HL-60 (cell line): ENCODE measurements around the gene FMN1.

Source experiments
- DNase-seq, 2 experiments: peaks; one replicate each; pipeline ENCODE4 v3.0.0-alpha.2; 2010 to 2020; ENCODE audit warnings: low read depth in 1 of 2, low spot score in 1 of 2
- H3K27ac ChIP-seq: fragments of 250-450 bp; sonication (Bioruptor Pico); replicated peaks from 2 replicates; pipeline ENCODE4 v1.5.1; 2020; ENCODE audit warnings: mild to moderate bottlenecking, moderate library complexity
- H3K27me3 ChIP-seq: fragments of 250-450 bp; sonication (Bioruptor Pico); 2 replicates; pipeline ENCODE4 v1.5.1; 2021; ENCODE audit warnings: mild to moderate bottlenecking, moderate library complexity; ENCODE audit not compliant: insufficient read depth, poor library complexity, severe bottlenecking
- H3K4me3 ChIP-seq: replicated peaks from 2 replicates; pipeline ENCODE4 v1.5.1; 2011; ENCODE audit warnings: mild to moderate bottlenecking, control low read depth, low read length; ENCODE audit not compliant: insufficient read depth
- CTCF ChIP-seq: IDR thresholded peaks from one replicate; pipeline ENCODE4 v1.5.1; 2011; ENCODE audit warnings: low read length, control low read depth, inconsistent platforms; ENCODE audit not compliant: insufficient read depth
- GABPA ChIP-seq: IDR thresholded peaks from 2 replicates; pipeline ENCODE4 v1.6.1; 2012; ENCODE audit warnings: low read depth
- POLR2AphosphoS5 ChIP-seq: IDR thresholded peaks from 2 replicates; pipeline ENCODE4 v1.6.1; 2012; ENCODE audit warnings: low read depth
- REST ChIP-seq: IDR thresholded peaks from 2 replicates; pipeline ENCODE4 v1.6.1; 2012; ENCODE audit warnings: low read depth; ENCODE audit not compliant: insufficient replicate concordance
- SPI1 ChIP-seq: IDR thresholded peaks from 2 replicates; pipeline ENCODE4 v1.6.1; 2012; ENCODE audit warnings: low read depth, mild to moderate bottlenecking, borderline replicate concordance

Gene FMN1

GRCh38 chr15:33207646-33208045 is 13.1 kb upstream of the FMN1 start:
- TF ChIP-seq CTCF = no peak
- no peak for TF ChIP-seq SPI1
- TF ChIP-seq POLR2AphosphoS5 = no peak
- TF ChIP-seq REST = no peak
- TF ChIP-seq GABPA = no peak
- DNase-seq = no peak
- Histone ChIP-seq H3K27me3 (no peaks in the 10 kb centered on the region), H3K4me3 (no peak overlapping the region), H3K27ac (no peak overlapping the region)

GRCh38 chr15:33206366-33206765 is 11.9 kb upstream of the FMN1 start:
- H3K27me3 ChIP-seq = no peaks in the 10 kb centered on the region
- no peak for TF ChIP-seq REST
- no peak for TF ChIP-seq CTCF
- no peak for TF ChIP-seq GABPA
- TF ChIP-seq POLR2AphosphoS5 = no peak
- no peak for TF ChIP-seq SPI1

GRCh38 chr15:33204926-33205325 is 10.4 kb upstream of the FMN1 start:
- no peak for DNase-seq
- H3K4me3 ChIP-seq = no peak overlapping the region
- TF ChIP-seq POLR2AphosphoS5 (no peak), GABPA (no peak), SPI1 (no peak), CTCF (no peak), REST (no peak)

More at GRCh38 chr15:33206366-33206765, 11.9 kb upstream of the FMN1 start:
- DNase-seq = no peak
- H3K27ac ChIP-seq = no peak overlapping the region
- H3K4me3 ChIP-seq = no peak overlapping the region

More at GRCh38 chr15:33204926-33205325, 10.4 kb upstream of the FMN1 start:
- H3K27ac ChIP-seq = no peak overlapping the region
- no peaks in the 10 kb centered on the region for H3K27me3 ChIP-seq
